Activated naive CD8-positive, alpha-beta T cell (primary cell): ENCODE results near the gene FSCN2.

Experiments used
- H3K27ac Mint-ChIP-seq: one replicate; pipeline ENCODE4 v1.8.0; 2021; ENCODE audit warnings: mixed read lengths
- H3K27me3 Mint-ChIP-seq: one replicate; pipeline ENCODE4 v1.8.0; 2021; ENCODE audit warnings: mixed read lengths
- H3K36me3 Mint-ChIP-seq: one replicate; pipeline ENCODE4 v1.8.0; 2021; ENCODE audit warnings: mixed read lengths
- H3K4me1 Mint-ChIP-seq: one replicate; pipeline ENCODE4 v1.8.0; 2021; ENCODE audit warnings: low read depth, mixed read lengths
- H3K4me3 Mint-ChIP-seq: one replicate; pipeline ENCODE4 v1.8.0; 2021; ENCODE audit warnings: mild to moderate bottlenecking, mixed read lengths
- H3K9me3 Mint-ChIP-seq: one replicate; pipeline ENCODE4 v1.8.0; 2021; ENCODE audit warnings: low read depth, mixed read lengths

The FSCN2 gene

GRCh38 chr17:81557276-81558114, 29.3 kb downstream of the FSCN2 start:
- peaks cover 15% of the 10 kb centered on the region for H3K4me1 Mint-ChIP-seq

GRCh38 chr17:81558115-81558468, 29.9 kb downstream of the FSCN2 start:
- H3K4me3 Mint-ChIP-seq: no peak overlapping the region
- H3K27me3 Mint-ChIP-seq: no peaks in the 10 kb centered on the region
- H3K9me3 Mint-ChIP-seq: no peaks in the 10 kb centered on the region
- peaks cover 4% of the 10 kb centered on the region for H3K36me3 Mint-ChIP-seq
- peaks cover 15% of the 10 kb centered on the region for H3K4me1 Mint-ChIP-seq
- H3K27ac Mint-ChIP-seq: no peak overlapping the region

More at GRCh38 chr17:81557276-81558114, 29.3 kb downstream of the FSCN2 start:
- Mint-ChIP-seq H3K27me3 (no peaks in the 10 kb centered on the region), H3K9me3 (no peaks in the 10 kb centered on the region), H3K36me3 (peaks cover 4% of the 10 kb centered on the region), H3K27ac (no peak overlapping the region), H3K4me3 (no peak overlapping the region)

- no peaks in the 10 kb centered on the region for H3K27me3 Mint-ChIP-seq
- peaks cover 4% of the 10 kb centered on the region for H3K36me3 Mint-ChIP-seq
- H3K27ac Mint-ChIP-seq: no peak overlapping the region
- H3K4me3 Mint-ChIP-seq: no peak overlapping the region
- no peaks in the 10 kb centered on the region for H3K9me3 Mint-ChIP-seq
- peaks cover 6% of the 10 kb centered on the region for H3K4me1 Mint-ChIP-seq
These were observed 31.0 kb downstream of the FSCN2 start for GRCh38 chr17:81558941-81559806.

- H3K9me3 Mint-ChIP-seq: no peaks in the 10 kb centered on the region
- H3K4me1 Mint-ChIP-seq: peaks cover 2% of the 10 kb centered on the region
- H3K4me3 Mint-ChIP-seq: no peak overlapping the region
- H3K27ac Mint-ChIP-seq: no peak overlapping the region
- H3K27me3 Mint-ChIP-seq: no peaks in the 10 kb centered on the region
- peaks cover 10% of the 10 kb centered on the region for H3K36me3 Mint-ChIP-seq
These were observed 33.3 kb downstream of the FSCN2 start for GRCh38 chr17:81561494-81561885.

GRCh38 chr17:81563861-81564586, 35.8 kb downstream of the FSCN2 start:
- Mint-ChIP-seq H3K4me3 (no peak overlapping the region), H3K36me3 (peaks cover 10% of the 10 kb centered on the region), H3K27ac (no peak overlapping the region), H3K27me3 (no peaks in the 10 kb centered on the region), H3K9me3 (no peaks in the 10 kb centered on the region), H3K4me1 (peaks cover 2% of the 10 kb centered on the region)

- no peak overlapping the region for H3K27ac Mint-ChIP-seq
- H3K27me3 Mint-ChIP-seq: no peaks in the 10 kb centered on the region
- peaks cover 2% of the 10 kb centered on the region for H3K4me1 Mint-ChIP-seq
- H3K9me3 Mint-ChIP-seq: no peaks in the 10 kb centered on the region
- peaks cover 10% of the 10 kb centered on the region for H3K36me3 Mint-ChIP-seq
- H3K4me3 Mint-ChIP-seq: no peak overlapping the region
These were observed 36.6 kb downstream of the FSCN2 start for GRCh38 chr17:81564778-81565177.

GRCh38 chr17:81565231-81565630, 37.1 kb downstream of the FSCN2 start:
- no peak overlapping the region for H3K27ac Mint-ChIP-seq
- peaks cover 10% of the 10 kb centered on the region for H3K36me3 Mint-ChIP-seq
- H3K9me3 Mint-ChIP-seq: no peaks in the 10 kb centered on the region
- H3K27me3 Mint-ChIP-seq: no peaks in the 10 kb centered on the region
- peaks cover 2% of the 10 kb centered on the region for H3K4me1 Mint-ChIP-seq
- no peak overlapping the region for H3K4me3 Mint-ChIP-seq

GRCh38 chr17:81566461-81567126, 38.4 kb downstream of the FSCN2 start:
- H3K27me3 Mint-ChIP-seq: no peaks in the 10 kb centered on the region
- H3K36me3 Mint-ChIP-seq: peaks cover 6% of the 10 kb centered on the region
- H3K27ac Mint-ChIP-seq: no peak overlapping the region
- no peaks in the 10 kb centered on the region for H3K9me3 Mint-ChIP-seq
- no peaks in the 10 kb centered on the region for H3K4me1 Mint-ChIP-seq
- no peak overlapping the region for H3K4me3 Mint-ChIP-seq

- peaks cover 6% of the 10 kb centered on the region for H3K36me3 Mint-ChIP-seq
- H3K27me3 Mint-ChIP-seq: no peaks in the 10 kb centered on the region
- H3K27ac Mint-ChIP-seq: no peak overlapping the region
- no peak overlapping the region for H3K4me3 Mint-ChIP-seq
- H3K4me1 Mint-ChIP-seq: no peaks in the 10 kb centered on the region
- H3K9me3 Mint-ChIP-seq: no peaks in the 10 kb centered on the region
These were observed 39.0 kb downstream of the FSCN2 start for GRCh38 chr17:81567191-81567590.

GRCh38 chr17:81568416-81568815, 40.2 kb downstream of the FSCN2 start:
- Mint-ChIP-seq H3K9me3 (no peaks in the 10 kb centered on the region), H3K4me3 (no peak overlapping the region), H3K27me3 (no peaks in the 10 kb centered on the region), H3K4me1 (no peaks in the 10 kb centered on the region), H3K27ac (no peak overlapping the region), H3K36me3 (peaks cover 6% of the 10 kb centered on the region)

GRCh38 chr17:81569986-81570514, 41.9 kb downstream of the FSCN2 start:
- Mint-ChIP-seq H3K9me3 (no peaks in the 10 kb centered on the region), H3K4me1 (no peaks in the 10 kb centered on the region), H3K4me3 (no peak overlapping the region), H3K27me3 (no peaks in the 10 kb centered on the region), H3K36me3 (peaks cover 6% of the 10 kb centered on the region), H3K27ac (no peak overlapping the region)

GRCh38 chr17:81570964-81571363, 42.8 kb downstream of the FSCN2 start:
- Mint-ChIP-seq H3K4me1 (no peaks in the 10 kb centered on the region), H3K27me3 (no peaks in the 10 kb centered on the region), H3K4me3 (no peak overlapping the region), H3K27ac (no peak overlapping the region), H3K9me3 (no peaks in the 10 kb centered on the region), H3K36me3 (peaks cover under 1% of the 10 kb centered on the region)

- Mint-ChIP-seq H3K4me1 (no peaks in the 10 kb centered on the region), H3K4me3 (no peak overlapping the region), H3K9me3 (no peaks in the 10 kb centered on the region), H3K27me3 (no peaks in the 10 kb centered on the region), H3K27ac (no peak overlapping the region), H3K36me3 (no peaks in the 10 kb centered on the region)
These were observed 44.5 kb downstream of the FSCN2 start for GRCh38 chr17:81572563-81573168.
